Liver (tissue), 2 donors: Measurements from ENCODE around the gene YLPM1.

Experiments used
- TAF1 ChIP-seq: conservative IDR thresholded peaks from 2 replicates; pipeline ENCODE4 v1.6.1; 2016; ENCODE audit warnings: antibody characterized with exemption, mild to moderate bottlenecking
- TF ChIP-seq, protein P1 (sequence below): IDR thresholded peaks from 2 replicates; pipeline ENCODE4 v1.6.1; 2016; ENCODE audit warnings: antibody characterized with exemption, mild to moderate bottlenecking
- donor health status: healthy.

DNA sequence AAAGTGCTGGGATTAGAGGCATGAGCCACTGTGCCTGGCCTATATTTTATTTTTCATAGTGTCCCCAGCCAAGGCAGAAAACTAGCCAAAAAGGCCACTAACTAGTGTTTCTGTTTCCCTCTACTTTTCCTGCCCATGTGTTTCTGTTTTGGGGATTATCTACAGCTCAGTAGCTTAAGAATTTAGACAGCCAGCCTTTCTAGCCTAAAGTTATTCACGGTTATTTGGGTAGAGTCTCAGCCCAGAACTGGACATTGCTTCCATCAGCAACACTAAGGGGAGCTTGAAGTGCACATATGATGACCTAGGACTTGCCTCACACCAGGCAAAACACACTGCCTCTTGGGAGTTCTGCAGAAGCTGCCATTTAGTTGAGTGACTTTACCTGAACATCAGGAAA, 94.9 kb downstream of the YLPM1 start:
- no peak for TF ChIP-seq TAF1
- TF ChIP-seq, protein P1, sequence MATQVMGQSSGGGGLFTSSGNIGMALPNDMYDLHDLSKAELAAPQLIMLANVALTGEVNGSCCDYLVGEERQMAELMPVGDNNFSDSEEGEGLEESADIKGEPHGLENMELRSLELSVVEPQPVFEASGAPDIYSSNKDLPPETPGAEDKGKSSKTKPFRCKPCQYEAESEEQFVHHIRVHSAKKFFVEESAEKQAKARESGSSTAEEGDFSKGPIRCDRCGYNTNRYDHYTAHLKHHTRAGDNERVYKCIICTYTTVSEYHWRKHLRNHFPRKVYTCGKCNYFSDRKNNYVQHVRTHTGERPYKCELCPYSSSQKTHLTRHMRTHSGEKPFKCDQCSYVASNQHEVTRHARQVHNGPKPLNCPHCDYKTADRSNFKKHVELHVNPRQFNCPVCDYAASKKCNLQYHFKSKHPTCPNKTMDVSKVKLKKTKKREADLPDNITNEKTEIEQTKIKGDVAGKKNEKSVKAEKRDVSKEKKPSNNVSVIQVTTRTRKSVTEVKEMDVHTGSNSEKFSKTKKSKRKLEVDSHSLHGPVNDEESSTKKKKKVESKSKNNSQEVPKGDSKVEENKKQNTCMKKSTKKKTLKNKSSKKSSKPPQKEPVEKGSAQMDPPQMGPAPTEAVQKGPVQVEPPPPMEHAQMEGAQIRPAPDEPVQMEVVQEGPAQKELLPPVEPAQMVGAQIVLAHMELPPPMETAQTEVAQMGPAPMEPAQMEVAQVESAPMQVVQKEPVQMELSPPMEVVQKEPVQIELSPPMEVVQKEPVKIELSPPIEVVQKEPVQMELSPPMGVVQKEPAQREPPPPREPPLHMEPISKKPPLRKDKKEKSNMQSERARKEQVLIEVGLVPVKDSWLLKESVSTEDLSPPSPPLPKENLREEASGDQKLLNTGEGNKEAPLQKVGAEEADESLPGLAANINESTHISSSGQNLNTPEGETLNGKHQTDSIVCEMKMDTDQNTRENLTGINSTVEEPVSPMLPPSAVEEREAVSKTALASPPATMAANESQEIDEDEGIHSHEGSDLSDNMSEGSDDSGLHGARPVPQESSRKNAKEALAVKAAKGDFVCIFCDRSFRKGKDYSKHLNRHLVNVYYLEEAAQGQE: no peak
